OCI-LY7 (cell line): ENCODE results near the gene MYOM3. TPM values are rescaled to one million over a fixed set of nuclear protein-coding genes. Genes with fewer than 3 reads are reported as not detected.

Experiments
- BruUV-seq: library from RNA; stranded (reverse); fragments of 400-500 nt; replicated peaks from 2 replicates; lab custom pipeline; 2021; lab: Mats Ljungman, UMichigan
- CTCF ChIA-PET: fragments of 300-600 bp; sonication (Branson Sonifier 250); formaldehyde crosslinking; loops from one replicate; lab custom pipeline; 2022; ENCODE audit warnings: antibody characterized with exemption; ENCODE audit not compliant: unreplicated experiment; lab: Charles Lee
- POLR2A ChIA-PET: fragments of 300-600 bp; sonication (Branson Sonifier 250); formaldehyde crosslinking; loops from one replicate; lab custom pipeline; 2022; ENCODE audit warnings: antibody characterized with exemption; lab: Charles Lee
- DNase-seq: peaks from one replicate; pipeline ENCODE4 v3.0.0-alpha.2; 2015; ENCODE audit warnings: low spot score
- H2AFZ ChIP-seq: fragments of 200-600 bp; sonication (generic), shearing (Covaris generic); 2 replicates; pipeline ENCODE4 v1.6.1; 2014; ENCODE audit warnings: mild to moderate bottlenecking, antibody characterized with exemption, low read length, moderate library complexity
- H3K27ac ChIP-seq: fragments of 200-600 bp; sonication (generic); 2 replicates; pipeline ENCODE4 v1.5.1; 2014; ENCODE audit warnings: mixed run types, low read depth, mild to moderate bottlenecking, moderate library complexity, low read length, inconsistent platforms; ENCODE audit not compliant: poor library complexity, severe bottlenecking
- H3K36me3 ChIP-seq: fragments of 200-600 bp; sonication (generic); 2 replicates; pipeline ENCODE4 v1.6.1; 2014; ENCODE audit warnings: mild to moderate bottlenecking, antibody characterized with exemption, low read length, moderate library complexity, mixed read lengths; ENCODE audit not compliant: insufficient read depth
- H3K4me1 ChIP-seq: fragments of 200-600 bp; sonication (generic); 2 replicates; pipeline ENCODE4 v1.5.1; 2014; ENCODE audit warnings: mild to moderate bottlenecking, low read length; ENCODE audit not compliant: insufficient read depth, poor library complexity, severe bottlenecking
- H3K4me2 ChIP-seq: fragments of 200-600 bp; sonication (generic); 2 replicates; pipeline ENCODE4 v1.6.1; 2014; ENCODE audit warnings: mild to moderate bottlenecking, low read length
- H3K4me3 ChIP-seq: fragments of 200-600 bp; sonication (generic); 2 replicates; pipeline ENCODE4 v1.5.1; 2014; ENCODE audit warnings: mild to moderate bottlenecking, low read depth, low read length; ENCODE audit not compliant: poor library complexity, severe bottlenecking
- H3K79me2 ChIP-seq: fragments of 200-600 bp; sonication (generic); 2 replicates; pipeline ENCODE4 v1.6.1; 2016; ENCODE audit warnings: low read depth, mild to moderate bottlenecking, low read length, moderate library complexity, mixed read lengths; ENCODE audit not compliant: insufficient read depth
- H3K9me2 ChIP-seq: fragments of 200-600 bp; sonication (generic); 2 replicates; pipeline ENCODE4 v1.6.1; 2016; ENCODE audit warnings: mild to moderate bottlenecking, low read length, mixed read lengths; ENCODE audit not compliant: insufficient read depth
- H3K9me3 ChIP-seq: fragments of 200-600 bp; sonication (generic); 2 replicates; pipeline ENCODE4 v1.6.1; 2014; ENCODE audit warnings: mild to moderate bottlenecking, mixed run types, low read length, mixed read lengths
- H4K20me1 ChIP-seq: fragments of 200-600 bp; sonication (generic); 2 replicates; pipeline ENCODE4 v1.6.1; 2014; ENCODE audit warnings: mild to moderate bottlenecking, antibody characterized with exemption, low read length, moderate library complexity, mixed read lengths; ENCODE audit not compliant: insufficient read depth
- EZH2phosphoT487 ChIP-seq: fragments of 200-600 bp; sonication (generic); IDR thresholded peaks from 2 replicates; pipeline ENCODE4 v1.6.1; 2018; ENCODE audit warnings: low read depth, borderline replicate concordance, mild to moderate bottlenecking, mixed run types, antibody characterized with exemption, low read length, moderate library complexity, mixed read lengths
- intact Hi-C: fragments of 100-400 bp; cut with micrococcal nuclease; formaldehyde crosslinking; loops from one replicate; pipeline ENCODE4 v1.10.0; 2022; ENCODE audit not compliant: unreplicated experiment
- total RNA-seq, 2 experiments: library from RNA; depleted of rRNA in 1 of 2; stranded (reverse); fragments of >200 nt in 1 of 2; shearing (Covaris generic) in 1 of 2; gene quantifications; 2 replicates each; pipeline ENCODE4 v1.2.3, GENCODE V29; 2014 to 2022
- TF ChIP-seq, protein P1 (sequence below): fragments of 200-600 bp; sonication (generic); conservative IDR thresholded peaks from 2 replicates; pipeline ENCODE4 v1.5.1; 2014; ENCODE audit warnings: mild to moderate bottlenecking, antibody characterized with exemption, low read length, moderate library complexity, mixed read lengths

MYOM3 gene
- total RNA-seq, 2 experiments from 2014 or later: not detected

DNA sequence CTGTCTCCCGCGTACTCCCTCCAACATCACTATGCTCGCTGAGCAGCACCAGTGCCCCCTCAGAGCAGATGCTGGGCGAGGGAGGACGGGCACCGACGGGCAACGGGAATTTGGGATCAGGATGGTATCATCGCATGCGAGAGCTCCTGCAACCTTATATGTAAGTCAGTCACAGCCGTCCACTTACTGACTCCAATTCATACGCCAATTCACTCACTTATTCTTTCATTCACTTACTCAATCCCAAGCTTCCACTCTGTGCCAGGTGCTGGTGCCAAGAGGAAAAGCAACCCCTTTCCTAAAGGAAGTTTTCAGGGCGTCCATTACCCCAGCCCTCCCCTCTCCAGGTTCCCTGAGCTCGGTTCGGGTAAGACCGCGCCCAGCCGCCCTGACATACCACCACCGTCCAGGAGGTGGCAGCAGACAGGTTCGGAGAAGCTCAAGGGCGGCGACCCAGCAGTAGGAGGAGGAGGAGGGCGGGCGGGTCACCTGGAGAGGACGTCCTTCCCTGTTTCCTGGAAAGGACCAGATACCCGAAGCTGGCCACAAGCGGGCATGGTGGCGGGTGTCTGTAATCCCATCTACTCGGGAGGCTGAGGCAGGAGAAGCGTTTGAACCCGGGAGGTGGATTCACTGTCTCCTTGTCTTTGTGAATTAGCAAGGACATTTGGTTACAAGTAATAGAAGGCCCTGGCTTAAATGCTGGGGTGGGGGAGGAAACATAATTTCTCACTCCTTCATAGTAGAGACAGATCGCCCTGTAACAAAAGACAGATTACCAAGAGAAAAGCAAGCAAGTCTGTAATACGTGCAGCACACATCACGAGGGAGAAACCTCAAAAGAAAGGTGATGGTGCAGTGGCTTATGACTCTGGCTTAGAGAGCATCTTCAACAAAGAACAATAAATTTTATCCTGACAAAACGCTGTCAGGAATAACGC is 38.6 kb upstream of the MYOM3 start:
- no peak overlapping the region for H3K27ac ChIP-seq
- DNase-seq: peak; percentile 82
- H3K4me3 ChIP-seq: peak overlapping the region; percentile 47
- H3K9me3 ChIP-seq: no peaks in the 10 kb centered on the region
- H3K79me2 ChIP-seq: no peaks in the 10 kb centered on the region
- no peaks in the 10 kb centered on the region for H3K9me2 ChIP-seq
- peak overlapping the region; percentile 24; the same call in 1 of the 2 replicates for H2AFZ ChIP-seq
- POLR2A ChIA-PET: interaction anchor here (0.6 to 2.1 kb wide), 6 partner anchors 10 to 385 kb away, joined by 3 to 11 read pairs (median 5); no protein-coding TSS in a partner anchor
- peak overlapping the region; percentile 83 for H3K4me2 ChIP-seq
- TF ChIP-seq EZH2phosphoT487: no peak
- TF ChIP-seq, protein P1, sequence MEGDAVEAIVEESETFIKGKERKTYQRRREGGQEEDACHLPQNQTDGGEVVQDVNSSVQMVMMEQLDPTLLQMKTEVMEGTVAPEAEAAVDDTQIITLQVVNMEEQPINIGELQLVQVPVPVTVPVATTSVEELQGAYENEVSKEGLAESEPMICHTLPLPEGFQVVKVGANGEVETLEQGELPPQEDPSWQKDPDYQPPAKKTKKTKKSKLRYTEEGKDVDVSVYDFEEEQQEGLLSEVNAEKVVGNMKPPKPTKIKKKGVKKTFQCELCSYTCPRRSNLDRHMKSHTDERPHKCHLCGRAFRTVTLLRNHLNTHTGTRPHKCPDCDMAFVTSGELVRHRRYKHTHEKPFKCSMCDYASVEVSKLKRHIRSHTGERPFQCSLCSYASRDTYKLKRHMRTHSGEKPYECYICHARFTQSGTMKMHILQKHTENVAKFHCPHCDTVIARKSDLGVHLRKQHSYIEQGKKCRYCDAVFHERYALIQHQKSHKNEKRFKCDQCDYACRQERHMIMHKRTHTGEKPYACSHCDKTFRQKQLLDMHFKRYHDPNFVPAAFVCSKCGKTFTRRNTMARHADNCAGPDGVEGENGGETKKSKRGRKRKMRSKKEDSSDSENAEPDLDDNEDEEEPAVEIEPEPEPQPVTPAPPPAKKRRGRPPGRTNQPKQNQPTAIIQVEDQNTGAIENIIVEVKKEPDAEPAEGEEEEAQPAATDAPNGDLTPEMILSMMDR: peak; percentile 88
- no TSS peak for BruUV-seq
- CTCF ChIA-PET: interaction anchor here (0.5 to 1.5 kb wide), 14 partner anchors 48 to 1369 kb away, joined by 3 to 17 read pairs (median 4); partner anchors contain the start of gene NIPAL3
- H3K4me1 ChIP-seq: peaks cover 36% of the 10 kb centered on the region
- no peaks in the 10 kb centered on the region for H4K20me1 ChIP-seq
- intact Hi-C loops: loop anchor here (1.0 to 2.0 kb wide), 3 partner anchors 40 to 241 kb away; no protein-coding TSS in a partner anchor
- peaks cover 17% of the 10 kb centered on the region for H3K36me3 ChIP-seq

DNA sequence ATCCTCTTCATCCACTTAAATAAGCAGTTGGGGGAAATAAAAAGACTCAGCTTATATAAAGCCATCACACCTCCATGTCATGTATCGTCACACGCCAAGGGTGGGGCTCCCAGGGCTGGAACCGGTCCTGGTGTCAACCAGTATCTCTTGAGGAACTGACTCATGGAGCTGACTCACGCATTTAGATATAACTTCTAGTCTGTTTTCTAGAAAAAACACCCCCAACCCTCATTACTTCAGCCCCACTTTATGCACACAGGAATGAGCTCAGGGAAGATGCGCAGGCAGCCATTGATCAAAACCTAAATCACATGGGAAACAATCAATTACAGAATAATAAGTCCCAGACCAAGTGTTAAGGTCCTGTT is 37.9 kb upstream of the MYOM3 start:
- peak overlapping the region; percentile 83; the same call in 1 of the 2 replicates for H3K4me2 ChIP-seq
- no peaks in the 10 kb centered on the region for H3K9me3 ChIP-seq
- H2AFZ ChIP-seq: no peak overlapping the region
- BruUV-seq: no TSS peak
- H3K4me3 ChIP-seq: no peak overlapping the region
- TF ChIP-seq EZH2phosphoT487: no peak
- TF ChIP-seq, protein P1: no peak
- H4K20me1 ChIP-seq: no peaks in the 10 kb centered on the region
- no peak for DNase-seq
- intact Hi-C loops: loop anchor here (1.0 to 2.0 kb wide), 3 partner anchors 41 to 241 kb away; no protein-coding TSS in a partner anchor
- POLR2A ChIA-PET: interaction anchor here (0.6 to 2.1 kb wide), 6 partner anchors 10 to 386 kb away, joined by 3 to 11 read pairs (median 5); no protein-coding TSS in a partner anchor
- no peak overlapping the region for H3K27ac ChIP-seq
- no peaks in the 10 kb centered on the region for H3K79me2 ChIP-seq
- peaks cover 11% of the 10 kb centered on the region for H3K36me3 ChIP-seq
- CTCF ChIA-PET: interaction anchor here (0.6 to 1.5 kb wide), 12 partner anchors 49 to 1370 kb away, joined by 3 to 17 read pairs (median 4); partner anchors contain the start of gene NIPAL3
- H3K4me1 ChIP-seq: peaks cover 36% of the 10 kb centered on the region
- no peaks in the 10 kb centered on the region for H3K9me2 ChIP-seq
